C4-2B (cell line): ENCODE results near the gene TTLL5.

ENCODE experiments used
- H3K27ac ChIP-seq: fragments of 450-650 bp; 2 replicates; pipeline ENCODE4 v1.5.1; 2017
- CTCF ChIP-seq: fragments of 450-650 bp; conservative IDR thresholded peaks from 2 replicates; pipeline ENCODE4 v1.5.1; 2017; ENCODE audit warnings: mild to moderate bottlenecking
- ZFX ChIP-seq: fragments of 450-650 bp; IDR thresholded peaks from 2 replicates; pipeline ENCODE4 v1.6.1; 2017

Gene TTLL5

GRCh38 chr14:75626863-75627262 is 34.2 kb upstream of the TTLL5 start:
- no peak for TF ChIP-seq ZFX
- no peak for TF ChIP-seq CTCF
- no peak overlapping the region for H3K27ac ChIP-seq

- TF ChIP-seq ZFX (no peak), CTCF (no peak)
- no peak overlapping the region for H3K27ac ChIP-seq
Observed at GRCh38 chr14:75627406-75627805, 33.6 kb upstream of the TTLL5 start.

- no peak overlapping the region for H3K27ac ChIP-seq
- TF ChIP-seq ZFX (no peak), CTCF (no peak)
Observed at GRCh38 chr14:75628816-75629215, 32.2 kb upstream of the TTLL5 start.

- no peak overlapping the region for H3K27ac ChIP-seq
- no peak for TF ChIP-seq ZFX
- TF ChIP-seq CTCF = no peak
Observed at GRCh38 chr14:75630695-75631452, 30.2 kb upstream of the TTLL5 start.

- no peak overlapping the region for H3K27ac ChIP-seq
Observed at GRCh38 chr14:75631453-75631831, 29.6 kb upstream of the TTLL5 start.

GRCh38 chr14:75634848-75635247 is 26.2 kb upstream of the TTLL5 start:
- TF ChIP-seq CTCF (no peak), ZFX (no peak)
- H3K27ac ChIP-seq = peak overlapping the region; percentile 22; the same call in 1 of the 2 replicates

More at GRCh38 chr14:75631453-75631831, 29.6 kb upstream of the TTLL5 start:
- TF ChIP-seq ZFX (no peak), CTCF (no peak)

GRCh38 chr14:75636100-75636692 is 24.9 kb upstream of the TTLL5 start:
- 0 out of 2 replicates have a peak overlapping the region, but pooled peaks have one; percentile 22 for H3K27ac ChIP-seq
- TF ChIP-seq CTCF = no peak
- TF ChIP-seq ZFX = no peak
